OCI-LY3 (cell line): ENCODE measurements around the gene WDR26.

Experiments used
- H2AFZ ChIP-seq: fragments of 200-600, 300-600 bp; shearing (Covaris generic); 2 replicates; pipeline ENCODE4 v1.6.0; 2014; ENCODE audit warnings: antibody characterized with exemption, low read depth, low read length
- H3K27ac ChIP-seq: fragments of 200-600, 300-600 bp; sonication (generic); 2 replicates; pipeline ENCODE4 v1.5.1; 2014; ENCODE audit warnings: mild to moderate bottlenecking, low read length, moderate library complexity, mixed read lengths
- H3K27me3 ChIP-seq: fragments of 200-600, 300-600 bp; sonication (generic); 2 replicates; pipeline ENCODE4 v1.6.1; 2014; ENCODE audit warnings: low read depth, low read length, mixed read lengths
- H3K36me3 ChIP-seq: fragments of 200-600, 300-600 bp; sonication (generic); replicated peaks from 2 replicates; pipeline ENCODE3; 2014; ENCODE audit warnings: low read depth, low read length, mixed read lengths
- H3K4me1 ChIP-seq: fragments of 300-600, 200-600 bp; sonication (generic); 2 replicates; pipeline ENCODE4 v1.6.1; 2014; ENCODE audit warnings: low read length, mixed read lengths
- H3K4me2 ChIP-seq: fragments of 200-600, 300-600 bp; sonication (generic); 2 replicates; pipeline ENCODE4 v1.6.1; 2014; ENCODE audit warnings: low read length, mixed read lengths
- H3K4me3 ChIP-seq: fragments of 300-600, 200-600 bp; sonication (generic); 2 replicates; pipeline ENCODE4 v1.5.1; 2014; ENCODE audit warnings: antibody characterized with exemption, mild to moderate bottlenecking, low read length, moderate library complexity
- H3K79me2 ChIP-seq: fragments of 300-600, 200-600 bp; shearing (Covaris generic); 2 replicates; pipeline ENCODE4 v1.6.1; 2014; ENCODE audit warnings: mild to moderate bottlenecking, low read length, mixed read lengths
- H3K9ac ChIP-seq: fragments of 300-600, 200-600 bp; shearing (Covaris generic); 2 replicates; pipeline ENCODE4 v1.6.0; 2014; ENCODE audit warnings: mild to moderate bottlenecking, low read length, moderate library complexity
- H3K9me3 ChIP-seq: fragments of 200-600, 300-600 bp; shearing (Covaris generic); 2 replicates; pipeline ENCODE4 v1.6.1; 2014; ENCODE audit warnings: low read length, mixed read lengths; ENCODE audit not compliant: insufficient read depth
- H4K20me1 ChIP-seq: fragments of 200-600, 300-600 bp; sonication (generic); 2 replicates; pipeline ENCODE4 v1.6.1; 2016; ENCODE audit warnings: low read length, mixed read lengths; ENCODE audit not compliant: insufficient read depth
- CTCF ChIP-seq: fragments of 200-600, 300-600 bp; sonication (generic); IDR thresholded peaks from 2 replicates; pipeline ENCODE4 v1.5.1; 2014; ENCODE audit warnings: antibody characterized with exemption, low read length, low read depth
- EZH2phosphoT487 ChIP-seq: fragments of 200-600 bp; shearing (Covaris generic); IDR thresholded peaks from 2 replicates; pipeline ENCODE4 v1.6.1; 2018; ENCODE audit warnings: antibody characterized with exemption, mixed run types, low read depth

The WDR26 gene

DNA sequence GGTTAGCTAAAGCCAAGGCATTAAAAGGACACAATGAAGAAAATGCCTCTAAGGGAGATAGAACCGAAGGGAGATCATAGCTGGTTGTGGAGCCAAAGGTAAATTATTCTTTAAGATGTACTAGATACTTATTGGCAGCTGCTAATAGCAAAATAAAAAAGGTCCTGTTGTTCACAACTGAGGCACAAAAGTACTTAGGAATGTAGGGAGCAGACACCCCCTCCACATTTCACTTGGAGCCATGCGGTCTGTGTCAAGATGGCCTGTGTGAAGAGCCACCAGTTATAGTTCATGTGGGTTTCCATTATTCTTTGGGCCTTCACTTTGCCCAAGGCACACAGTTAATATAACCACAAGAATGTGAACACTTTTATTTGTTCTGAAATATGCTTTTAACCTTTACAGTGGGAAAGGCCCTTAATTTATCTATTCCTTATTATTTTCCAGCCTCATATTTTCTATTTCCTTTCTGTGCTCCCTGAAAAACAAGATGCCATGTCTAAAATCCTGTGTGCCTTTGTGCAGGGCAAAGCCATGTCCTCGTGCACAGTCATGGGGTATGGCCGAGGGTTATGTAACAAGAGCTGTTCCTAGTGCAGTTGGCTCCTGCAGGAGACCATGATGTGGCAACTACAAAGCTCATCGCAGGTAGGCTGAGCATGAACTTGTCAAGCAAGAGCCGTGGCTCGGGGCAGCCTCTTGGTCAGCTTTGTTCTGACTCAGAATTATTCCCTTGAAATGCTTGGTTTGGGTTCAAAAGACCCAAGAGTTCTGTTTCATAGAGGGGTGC, 16.2 kb upstream of the WDR26 start:
- no peak overlapping the region for H3K4me2 ChIP-seq
- TF ChIP-seq CTCF = no peak
- no peak for TF ChIP-seq EZH2phosphoT487
- H3K27me3 ChIP-seq = no peaks in the 10 kb centered on the region
- H3K4me3 ChIP-seq = no peak overlapping the region
- no peak overlapping the region for H3K27ac ChIP-seq
- H3K9ac ChIP-seq = no peak overlapping the region
- H3K9me3 ChIP-seq = no peaks in the 10 kb centered on the region
- peaks cover 7% of the 10 kb centered on the region for H3K36me3 ChIP-seq
- no peaks in the 10 kb centered on the region for H4K20me1 ChIP-seq
- H3K79me2 ChIP-seq = peaks cover 4% of the 10 kb centered on the region
- H3K4me1 ChIP-seq = no peaks in the 10 kb centered on the region
- H2AFZ ChIP-seq = no peak overlapping the region

- Histone ChIP-seq H3K27ac (no peak overlapping the region), H3K27me3 (no peaks in the 10 kb centered on the region), H3K79me2 (peaks cover 7% of the 10 kb centered on the region), H4K20me1 (no peaks in the 10 kb centered on the region), H2AFZ (no peak overlapping the region), H3K9me3 (no peaks in the 10 kb centered on the region), H3K9ac (no peak overlapping the region), H3K4me3 (no peak overlapping the region), H3K4me2 (no peak overlapping the region), H3K36me3 (peaks cover 3% of the 10 kb centered on the region), H3K4me1 (no peaks in the 10 kb centered on the region)
- TF ChIP-seq CTCF (no peak), EZH2phosphoT487 (no peak)
These were observed 15.6 kb upstream of the WDR26 start for GRCh38 chr1:224450159-224450558.

- no peak overlapping the region for H3K4me3 ChIP-seq
- H2AFZ ChIP-seq = no peak overlapping the region
- no peak overlapping the region for H3K9ac ChIP-seq
- TF ChIP-seq CTCF (no peak), EZH2phosphoT487 (no peak)
- peaks cover 2% of the 10 kb centered on the region for H3K36me3 ChIP-seq
- no peaks in the 10 kb centered on the region for H4K20me1 ChIP-seq
- no peaks in the 10 kb centered on the region for H3K9me3 ChIP-seq
- H3K27ac ChIP-seq = no peak overlapping the region
- peaks cover 7% of the 10 kb centered on the region for H3K79me2 ChIP-seq
- no peaks in the 10 kb centered on the region for H3K27me3 ChIP-seq
- H3K4me1 ChIP-seq = no peaks in the 10 kb centered on the region
- no peak overlapping the region for H3K4me2 ChIP-seq
These were observed 13.9 kb upstream of the WDR26 start for GRCh38 chr1:224448453-224449017.

- no peaks in the 10 kb centered on the region for H3K9me3 ChIP-seq
- peaks cover 7% of the 10 kb centered on the region for H3K79me2 ChIP-seq
- no peak overlapping the region for H3K27ac ChIP-seq
- TF ChIP-seq CTCF (no peak), EZH2phosphoT487 (no peak)
- H3K4me2 ChIP-seq = no peak overlapping the region
- H3K36me3 ChIP-seq = peaks cover 6% of the 10 kb centered on the region
- no peaks in the 10 kb centered on the region for H4K20me1 ChIP-seq
- no peaks in the 10 kb centered on the region for H3K4me1 ChIP-seq
- H2AFZ ChIP-seq = no peak overlapping the region
- no peaks in the 10 kb centered on the region for H3K27me3 ChIP-seq
- no peak overlapping the region for H3K9ac ChIP-seq
- no peak overlapping the region for H3K4me3 ChIP-seq
These were observed 13.4 kb upstream of the WDR26 start for GRCh38 chr1:224447971-224448370.
